Gastrocnemius medialis (tissue), 4 donors: ENCODE data around the gene CFAP92.

Experiments
- CTCF ChIP-seq, 5 experiments: fragments of 450-650 bp in 3 of 5; fragments of 200-600 bp in 2 of 5; sonication (generic) in 2 of 5; IDR thresholded peaks in 4 of 5; conservative IDR thresholded peaks in 1 of 5; 1 replicate in 4 of 5; 2 replicates in 1 of 5; pipeline ENCODE4 v1.5.1; 2016 to 2019; ENCODE audit warnings: antibody characterized with exemption in 5 of 5, mild to moderate bottlenecking in 3 of 5, moderate library complexity in 3 of 5
- POLR2A ChIP-seq, 2 donors: fragments of 450-650 bp; IDR thresholded peaks; one replicate each; pipeline ENCODE4 v1.6.1; 2017; ENCODE audit warnings: antibody characterized with exemption in 2 of 2, mild to moderate bottlenecking in 2 of 2, moderate library complexity in 2 of 2

- TF ChIP-seq POLR2A (IDR thresholded peaks at IDR 0.05) (no peak), CTCF (IDR thresholded peaks at IDR 0.05 in 4 of 5, conservative IDR thresholded peaks at IDR 0.05 in 1 of 5) (no peak)
Measured at GRCh38 chr3:129031476-129032215, 37.8 kb upstream of the CFAP92 start.
